Measurements from ENCODE around the gene RMND5A.

RMND5A gene

GRCh38 chr2:86752934-86753333 lies 32.8 kb downstream of the RMND5A start:
- no peak overlapping the region for H3K27ac ChIP-seq
- TF ChIP-seq ZFX (IDR thresholded peaks at IDR 0.05; ENCODE audit: borderline replicate concordance) (no peak), CTCF (IDR thresholded peaks at IDR 0.05) (no peak)

- H3K27ac ChIP-seq: no peak overlapping the region
- TF ChIP-seq CTCF (IDR thresholded peaks at IDR 0.05): no peak
- TF ChIP-seq ZFX (IDR thresholded peaks at IDR 0.05; ENCODE audit: borderline replicate concordance): no peak
These were observed 33.5 kb downstream of the RMND5A start for GRCh38 chr2:86753606-86754005.

GRCh38 chr2:86758405-86758804 lies 38.3 kb downstream of the RMND5A start:
- TF ChIP-seq ZFX (IDR thresholded peaks at IDR 0.05; ENCODE audit: borderline replicate concordance): no peak
- TF ChIP-seq CTCF (IDR thresholded peaks at IDR 0.05): no peak
- H3K27ac ChIP-seq: no peak overlapping the region

- H3K27ac ChIP-seq: no peak overlapping the region
- no peak for TF ChIP-seq CTCF (IDR thresholded peaks at IDR 0.05)
- TF ChIP-seq ZFX (IDR thresholded peaks at IDR 0.05; ENCODE audit: borderline replicate concordance): no peak
These were observed 40.3 kb downstream of the RMND5A start for GRCh38 chr2:86760371-86760770.

GRCh38 chr2:86764661-86765309 lies 44.7 kb downstream of the RMND5A start:
- TF ChIP-seq ZFX (IDR thresholded peaks at IDR 0.05; ENCODE audit: borderline replicate concordance): no peak
- peak; percentile 77 for TF ChIP-seq CTCF (IDR thresholded peaks at IDR 0.05)
- no peak overlapping the region for H3K27ac ChIP-seq

GRCh38 chr2:86765310-86765695 lies 45.2 kb downstream of the RMND5A start:
- no peak overlapping the region for H3K27ac ChIP-seq
- TF ChIP-seq CTCF (IDR thresholded peaks at IDR 0.05): no peak
- TF ChIP-seq ZFX (IDR thresholded peaks at IDR 0.05; ENCODE audit: borderline replicate concordance): no peak

GRCh38 chr2:86768189-86768949 lies 48.3 kb downstream of the RMND5A start:
- TF ChIP-seq CTCF (IDR thresholded peaks at IDR 0.05) (no peak), ZFX (IDR thresholded peaks at IDR 0.05; ENCODE audit: borderline replicate concordance) (no peak)

More at GRCh38 chr2:86768189-86768949, 48.3 kb downstream of the RMND5A start:
- no peak overlapping the region for H3K27ac ChIP-seq
